Endodermal cell (in vitro differentiated cells): Measurements from ENCODE around the gene FMNL2. TPM values are rescaled to one million over a fixed set of nuclear protein-coding genes. Genes with fewer than 3 reads are reported as not detected.

ENCODE experiments used
- DNase-seq: peaks from one replicate; pipeline ENCODE4 v3.0.0-alpha.2; 2017
- H3K27ac ChIP-seq: 2 replicates; pipeline ENCODE4 v1.5.1; 2013; ENCODE audit warnings: mild to moderate bottlenecking, low read depth, low read length, moderate library complexity
- H3K27me3 ChIP-seq: 2 replicates; pipeline ENCODE4 v1.6.1; 2013; ENCODE audit warnings: mild to moderate bottlenecking, low read length, moderate library complexity; ENCODE audit not compliant: insufficient read depth, control insufficient read depth, poor library complexity, severe bottlenecking
- H3K36me3 ChIP-seq: 2 replicates; pipeline ENCODE4 v1.7.0; 2013; ENCODE audit warnings: mild to moderate bottlenecking, low read length, moderate library complexity; ENCODE audit not compliant: control insufficient read depth, insufficient read depth
- H3K4me1 ChIP-seq: one replicate; pipeline ENCODE4 v1.7.0; 2013; ENCODE audit warnings: low read length; ENCODE audit not compliant: control insufficient read depth, insufficient read depth
- H3K4me3 ChIP-seq: 2 replicates; pipeline ENCODE4 v1.5.1; 2013; ENCODE audit warnings: mild to moderate bottlenecking, low read length, moderate library complexity
- H3K9ac ChIP-seq: 2 replicates; pipeline ENCODE4 v1.6.1; 2013; ENCODE audit warnings: mild to moderate bottlenecking, low read length, moderate library complexity; ENCODE audit not compliant: poor library complexity, severe bottlenecking; ENCODE audit errors: extremely low read depth
- H3K9me3 ChIP-seq: 2 replicates; pipeline ENCODE4 v1.6.1; 2013; ENCODE audit warnings: mild to moderate bottlenecking, low read length, moderate library complexity; ENCODE audit not compliant: control insufficient read depth
- H3K27ac Mint-ChIP-seq: 2 replicates; pipeline ENCODE4 v1.8.0; 2020; ENCODE audit warnings: mixed read lengths
- H3K27me3 Mint-ChIP-seq: 2 replicates; pipeline ENCODE4 v1.8.0; 2021; ENCODE audit warnings: mild to moderate bottlenecking, mixed read lengths; ENCODE audit not compliant: insufficient read depth
- H3K36me3 Mint-ChIP-seq: 2 replicates; pipeline ENCODE4 v1.8.0; 2020; ENCODE audit warnings: low read depth, mixed read lengths
- H3K4me1 Mint-ChIP-seq: 2 replicates; pipeline ENCODE4 v1.8.0; 2020; ENCODE audit warnings: mixed read lengths
- H3K4me3 Mint-ChIP-seq: 2 replicates; pipeline ENCODE4 v1.8.0; 2020; ENCODE audit warnings: mild to moderate bottlenecking, moderate library complexity, mixed read lengths
- H3K9me3 Mint-ChIP-seq: 2 replicates; pipeline ENCODE4 v1.8.0; 2020; ENCODE audit warnings: mild to moderate bottlenecking, mixed read lengths
- WGBS, 2 experiments: methylation state at CpG; one replicate each; pipeline versions ENCODE4 v1.1.5 to v1.1.7; 2013; ENCODE audit warnings: missing lambda C conversion rate in 2 of 2, mixed read lengths in 1 of 2; ENCODE audit not compliant: insufficient coverage in 1 of 2, insufficient read length in 1 of 2; 5-methylcytosine and 5-hydroxymethylcytosine counted together
- total RNA-seq, 2 donors: library from RNA; stranded (reverse); fragmentation: NEBNext Ultra II Directional in 1 of 2; extraction: Animal tissue kit (Norgen Biotek cat#: 25700) in 1 of 2; gene quantifications; 2 replicates in 1 of 2; 3 replicates in 1 of 2; pipeline ENCODE4 v1.2.1, GENCODE V29; 2021
- TF ChIP-seq, protein P1 (sequence below): fragments of 200-600 bp; sonication (generic); conservative IDR thresholded peaks from 2 replicates; pipeline ENCODE4 v1.5.0; 2021; ENCODE audit warnings: antibody characterized with exemption, mild to moderate bottlenecking

FMNL2 gene
- total RNA-seq, 2 donors from 2014 or later: 49.4 to 51.8 TPM

DNA sequence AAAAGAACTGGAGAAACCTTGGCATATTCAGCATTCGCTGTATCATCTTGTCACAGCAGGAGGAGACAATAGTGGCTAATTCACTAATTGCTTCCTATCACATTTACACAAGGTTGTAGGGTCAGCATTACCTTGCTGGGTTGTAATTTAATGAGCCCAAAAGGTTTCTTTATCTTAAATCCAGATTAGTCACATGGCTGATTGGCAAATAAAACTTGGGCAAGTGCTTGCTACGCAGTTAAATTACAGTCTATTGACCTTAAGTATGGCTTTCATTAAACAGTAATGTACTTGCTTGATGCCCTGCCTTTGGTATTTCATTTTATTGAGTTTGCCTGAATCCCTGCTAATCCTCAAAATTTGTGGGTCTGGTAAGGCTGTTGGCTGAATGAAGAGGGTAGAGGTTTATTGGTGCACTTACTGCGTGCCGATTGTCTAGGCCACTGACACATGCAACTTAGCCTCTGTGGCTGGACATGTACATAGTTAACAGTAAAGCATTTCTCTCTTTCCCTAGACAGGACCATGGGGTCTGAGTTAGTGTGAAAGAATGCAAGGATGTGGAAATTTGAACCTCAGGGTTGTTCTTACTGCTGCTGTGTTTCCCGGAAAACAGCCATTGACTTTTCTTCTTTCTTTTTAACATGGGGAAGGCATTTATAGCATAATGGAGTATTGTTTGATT, 34.3 kb downstream of the FMNL2 start:
- Histone ChIP-seq H3K36me3 (no peaks in the 10 kb centered on the region), H3K4me3 (no peak overlapping the region), H3K27ac (no peak overlapping the region), H3K27me3 (peaks cover 15% of the 10 kb centered on the region), H3K9ac (no peak overlapping the region), H3K4me1 (peaks cover 5% of the 10 kb centered on the region), H3K9me3 (no peaks in the 10 kb centered on the region)
- WGBS, 2 experiments: 73 to 75% methylated on average over 2 to 5 of the region's 5 CpGs
- Mint-ChIP-seq H3K27ac (no peak overlapping the region), H3K36me3 (no peaks in the 10 kb centered on the region), H3K4me3 (no peak overlapping the region), H3K9me3 (no peaks in the 10 kb centered on the region), H3K27me3 (peaks cover 35% of the 10 kb centered on the region), H3K4me1 (peaks cover 30% of the 10 kb centered on the region)
- TF ChIP-seq, protein P1, sequence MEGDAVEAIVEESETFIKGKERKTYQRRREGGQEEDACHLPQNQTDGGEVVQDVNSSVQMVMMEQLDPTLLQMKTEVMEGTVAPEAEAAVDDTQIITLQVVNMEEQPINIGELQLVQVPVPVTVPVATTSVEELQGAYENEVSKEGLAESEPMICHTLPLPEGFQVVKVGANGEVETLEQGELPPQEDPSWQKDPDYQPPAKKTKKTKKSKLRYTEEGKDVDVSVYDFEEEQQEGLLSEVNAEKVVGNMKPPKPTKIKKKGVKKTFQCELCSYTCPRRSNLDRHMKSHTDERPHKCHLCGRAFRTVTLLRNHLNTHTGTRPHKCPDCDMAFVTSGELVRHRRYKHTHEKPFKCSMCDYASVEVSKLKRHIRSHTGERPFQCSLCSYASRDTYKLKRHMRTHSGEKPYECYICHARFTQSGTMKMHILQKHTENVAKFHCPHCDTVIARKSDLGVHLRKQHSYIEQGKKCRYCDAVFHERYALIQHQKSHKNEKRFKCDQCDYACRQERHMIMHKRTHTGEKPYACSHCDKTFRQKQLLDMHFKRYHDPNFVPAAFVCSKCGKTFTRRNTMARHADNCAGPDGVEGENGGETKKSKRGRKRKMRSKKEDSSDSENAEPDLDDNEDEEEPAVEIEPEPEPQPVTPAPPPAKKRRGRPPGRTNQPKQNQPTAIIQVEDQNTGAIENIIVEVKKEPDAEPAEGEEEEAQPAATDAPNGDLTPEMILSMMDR: no peak
- DNase-seq: no peak

DNA sequence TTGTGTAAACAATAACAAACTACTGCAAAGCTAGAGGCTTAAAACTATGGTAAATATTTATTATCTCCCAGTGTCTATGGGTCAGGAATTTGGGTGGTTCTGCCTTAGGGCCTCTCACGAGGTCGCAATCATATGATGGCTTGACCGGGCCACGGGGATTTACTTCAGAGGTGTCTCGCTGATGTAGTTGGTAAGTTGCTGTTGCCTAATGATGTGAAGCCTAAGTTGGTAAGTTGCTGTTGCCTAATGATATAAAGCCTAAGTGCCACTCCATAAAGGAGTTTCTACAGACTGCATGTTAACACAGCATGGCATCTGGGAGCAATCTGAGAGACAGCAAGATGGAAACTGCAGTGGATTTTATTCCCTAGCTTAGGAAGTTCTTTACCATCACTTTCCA, 35.8 kb downstream of the FMNL2 start:
- Mint-ChIP-seq H3K27ac (no peak overlapping the region), H3K4me1 (peaks cover 35% of the 10 kb centered on the region), H3K36me3 (no peaks in the 10 kb centered on the region), H3K4me3 (no peak overlapping the region), H3K9me3 (no peaks in the 10 kb centered on the region), H3K27me3 (peaks cover 35% of the 10 kb centered on the region)
- TF ChIP-seq, protein P1: no peak
- H3K4me3 ChIP-seq: no peak overlapping the region
- H3K9ac ChIP-seq: no peak overlapping the region
- peaks cover 15% of the 10 kb centered on the region for H3K27me3 ChIP-seq
- WGBS, 2 experiments: 94 to 96% methylated on average over 3 to 5 of the region's 5 CpGs
- no peak overlapping the region for H3K27ac ChIP-seq
- no peak for DNase-seq
- no peaks in the 10 kb centered on the region for H3K9me3 ChIP-seq
- peaks cover 5% of the 10 kb centered on the region for H3K4me1 ChIP-seq
- no peaks in the 10 kb centered on the region for H3K36me3 ChIP-seq

DNA sequence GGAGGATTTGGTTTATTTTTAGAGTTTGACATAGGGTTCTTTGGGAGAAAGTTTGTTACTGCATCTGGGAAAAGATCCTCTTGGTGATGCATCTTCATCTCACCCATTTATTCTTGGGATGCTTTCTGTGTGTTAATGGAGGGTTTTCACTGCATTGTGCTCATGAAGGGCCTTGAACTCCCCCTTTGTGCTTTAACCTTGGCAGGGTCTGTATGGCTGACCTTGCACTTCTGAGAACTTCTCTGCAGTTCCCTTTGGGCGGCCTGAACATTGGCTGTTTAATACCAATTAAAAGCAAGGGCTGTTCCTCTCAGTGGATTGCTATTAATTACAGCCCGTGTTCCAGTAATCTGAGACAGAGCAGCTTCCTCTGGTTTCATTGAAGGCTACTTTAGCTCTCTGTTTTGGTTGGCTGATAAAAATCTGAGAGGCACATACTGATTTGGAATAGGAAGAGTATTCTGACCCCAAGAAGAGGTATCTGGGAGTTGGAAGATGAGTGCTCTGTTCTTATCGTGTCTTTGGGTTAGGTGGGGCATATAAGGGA, 37.5 kb downstream of the FMNL2 start:
- Histone ChIP-seq H3K4me1 (peaks cover 8% of the 10 kb centered on the region), H3K27me3 (peaks cover 11% of the 10 kb centered on the region), H3K9ac (no peak overlapping the region), H3K9me3 (no peaks in the 10 kb centered on the region), H3K4me3 (no peak overlapping the region), H3K36me3 (no peaks in the 10 kb centered on the region), H3K27ac (no peak overlapping the region)
- peaks cover 47% of the 10 kb centered on the region for H3K4me1 Mint-ChIP-seq
- no peak overlapping the region for H3K4me3 Mint-ChIP-seq
- H3K27ac Mint-ChIP-seq: no peak overlapping the region
- no peak for DNase-seq
- no peaks in the 10 kb centered on the region for H3K9me3 Mint-ChIP-seq
- TF ChIP-seq, protein P1: no peak
- no peaks in the 10 kb centered on the region for H3K36me3 Mint-ChIP-seq
- WGBS, 2 experiments: 85 to 86% methylated on average over 3 of the region's 3 CpGs
- H3K27me3 Mint-ChIP-seq: peaks cover 29% of the 10 kb centered on the region
